GM23338 (cell line): ENCODE results near the gene SPTBN4. TPM values are rescaled to one million over a fixed set of nuclear protein-coding genes. Genes with fewer than 3 reads are reported as not detected.

Source experiments
- ATAC-seq: fragments of 200-7000 bp; cut with Tn5 transposase; 3 replicates; pipeline ENCODE4 v1.9.1; 2020
- DNase-seq: peaks from one replicate; pipeline ENCODE4 v3.0.0-alpha.2; 2015; ENCODE audit warnings: low spot score
- H2AFZ ChIP-seq: fragments of 200-600 bp; sonication (generic); 2 replicates; pipeline ENCODE4 v1.8.0; 2016; ENCODE audit warnings: antibody characterized with exemption, mild to moderate bottlenecking, moderate library complexity
- H3F3A ChIP-seq: fragments of 200-600 bp; sonication (generic); replicated peaks from 2 replicates; pipeline ENCODE4 v1.8.0; 2017; ENCODE audit warnings: antibody characterized with exemption, mixed run types, low read depth
- H3K27ac ChIP-seq: fragments of 200-600 bp; sonication (generic); 2 replicates; pipeline ENCODE4 v1.6.1; 2016; ENCODE audit warnings: low read depth
- H3K27me3 ChIP-seq: fragments of 200-600 bp; sonication (generic); 2 replicates; pipeline ENCODE4 v1.8.0; 2016; ENCODE audit warnings: mild to moderate bottlenecking, mixed run types, moderate library complexity; ENCODE audit not compliant: insufficient read depth
- H3K36me3 ChIP-seq: fragments of 200-600 bp; sonication (generic); 2 replicates; pipeline ENCODE4 v1.8.0; 2016; ENCODE audit warnings: mild to moderate bottlenecking; ENCODE audit not compliant: insufficient read depth
- H3K4me1 ChIP-seq: fragments of 200-600 bp; sonication (generic); 2 replicates; pipeline ENCODE4 v1.8.0; 2016; ENCODE audit warnings: mild to moderate bottlenecking, moderate library complexity; ENCODE audit not compliant: insufficient read depth
- H3K4me2 ChIP-seq: fragments of 200-600 bp; sonication (generic); 2 replicates; pipeline ENCODE4 v1.7.1; 2017; ENCODE audit warnings: mixed run types
- H3K4me3 ChIP-seq: fragments of 200-600 bp; sonication (generic); 2 replicates; pipeline ENCODE4 v1.6.1; 2016; ENCODE audit warnings: mixed run types
- H3K79me2 ChIP-seq: fragments of 200-600 bp; sonication (generic); replicated peaks from 2 replicates; pipeline ENCODE4 v1.8.0; 2017; ENCODE audit warnings: mild to moderate bottlenecking; ENCODE audit not compliant: insufficient read depth
- H3K9me2 ChIP-seq: fragments of 200-600 bp; sonication (generic); 2 replicates; pipeline ENCODE4 v1.8.0; 2017; ENCODE audit not compliant: insufficient read depth
- H4K20me1 ChIP-seq: fragments of 200-600 bp; sonication (generic); replicated peaks from 2 replicates; pipeline ENCODE4 v1.8.0; 2017; ENCODE audit warnings: mild to moderate bottlenecking; ENCODE audit not compliant: insufficient read depth
- H3K27ac Mint-ChIP-seq: 2 replicates; pipeline ENCODE4 v1.8.0; 2020; ENCODE audit warnings: inconsistent platforms, mild to moderate bottlenecking, moderate library complexity, mixed read lengths
- H3K27me3 Mint-ChIP-seq: 3 replicates; pipeline ENCODE4 v1.8.0; 2022; ENCODE audit warnings: low read depth, mild to moderate bottlenecking, moderate library complexity, mixed read lengths, inconsistent platforms; ENCODE audit not compliant: insufficient read depth, poor library complexity
- H3K36me3 Mint-ChIP-seq: 3 replicates; pipeline ENCODE4 v1.8.0; 2021; ENCODE audit warnings: low read depth, mild to moderate bottlenecking, inconsistent platforms, moderate library complexity, mixed read lengths
- H3K4me1 Mint-ChIP-seq: 3 replicates; pipeline ENCODE4 v1.8.0; 2020; ENCODE audit warnings: mild to moderate bottlenecking, inconsistent platforms, mixed read lengths
- H3K4me3 Mint-ChIP-seq: 3 replicates; pipeline ENCODE4 v1.8.0; 2021; ENCODE audit warnings: moderate library complexity, mild to moderate bottlenecking, inconsistent platforms, mixed read lengths
- H3K9me3 Mint-ChIP-seq: 3 replicates; pipeline ENCODE4 v1.8.0; 2020; ENCODE audit warnings: moderate library complexity, mild to moderate bottlenecking, inconsistent platforms, mixed read lengths
- EZH2 ChIP-seq: fragments of 200-600 bp; sonication (generic); IDR thresholded peaks from one replicate; pipeline ENCODE4 v1.8.0; 2017; ENCODE audit warnings: antibody characterized with exemption, mild to moderate bottlenecking, low read depth; ENCODE audit not compliant: unreplicated experiment
- JUNB ChIP-seq: IDR thresholded peaks from one replicate; pipeline ENCODE4 v1.6.1; 2016; ENCODE audit warnings: antibody characterized with exemption; ENCODE audit not compliant: unreplicated experiment
- NANOG ChIP-seq: IDR thresholded peaks from 2 replicates; pipeline ENCODE4 v1.6.1; 2016; ENCODE audit warnings: antibody characterized with exemption, borderline replicate concordance
- POLR2AphosphoS5 ChIP-seq: IDR thresholded peaks from 2 replicates; pipeline ENCODE4 v1.6.1; 2016; ENCODE audit warnings: antibody characterized with exemption, low read depth
- ZNF114 ChIP-seq: fragments of 250-450 bp; sonication (Bioruptor Pico); IDR thresholded peaks from 2 replicates; pipeline ENCODE4 v1.5.0; 2020; ENCODE audit warnings: mild to moderate bottlenecking, moderate library complexity
- ZNF331 ChIP-seq: fragments of 250-450 bp; sonication (Bioruptor Pico); IDR thresholded peaks from 2 replicates; pipeline ENCODE4 v1.5.0; 2020; ENCODE audit warnings: low read depth, mild to moderate bottlenecking, moderate library complexity
- polyA plus RNA-seq: library from polyadenylated mRNA; unstranded; fragments of >200 nt; fragmentation: Nextera tagmentation; extraction: Ambion mirVana; gene quantifications from 2 replicates; pipeline ENCODE4 v1.2.1, GENCODE V29; 2016
- total RNA-seq: library from RNA; depleted of rRNA; stranded (reverse); fragments of >200 nt; shearing (Covaris generic); gene quantifications from 2 replicates; pipeline ENCODE4 v1.2.3, GENCODE V29; 2014
- TF ChIP-seq, protein P1 (sequence below), 2 experiments: fragments of 200-600 bp in 1 of 2; sonication (generic) in 1 of 2; conservative IDR thresholded peaks; 2 replicates each; pipeline versions ENCODE4 v1.5.1 to v1.6.1; 2016 to 2017; ENCODE audit warnings: antibody characterized with exemption in 2 of 2, low read depth in 2 of 2, mild to moderate bottlenecking in 2 of 2, moderate library complexity in 1 of 2
- TF ChIP-seq, protein P2 (sequence below): IDR thresholded peaks from one replicate; pipeline ENCODE4 v1.6.1; 2018; ENCODE audit warnings: antibody characterized with exemption; ENCODE audit not compliant: unreplicated experiment
- TF ChIP-seq, protein P3 (sequence below): fragments of 250-450 bp; sonication (Bioruptor Pico); IDR thresholded peaks from 2 replicates; pipeline ENCODE4 v1.5.0; 2020; ENCODE audit warnings: mild to moderate bottlenecking, moderate library complexity

The SPTBN4 gene
- total and polyA plus RNA-seq, 2 experiments from 2014 or later, result 1.6 to 2.3 TPM

DNA sequence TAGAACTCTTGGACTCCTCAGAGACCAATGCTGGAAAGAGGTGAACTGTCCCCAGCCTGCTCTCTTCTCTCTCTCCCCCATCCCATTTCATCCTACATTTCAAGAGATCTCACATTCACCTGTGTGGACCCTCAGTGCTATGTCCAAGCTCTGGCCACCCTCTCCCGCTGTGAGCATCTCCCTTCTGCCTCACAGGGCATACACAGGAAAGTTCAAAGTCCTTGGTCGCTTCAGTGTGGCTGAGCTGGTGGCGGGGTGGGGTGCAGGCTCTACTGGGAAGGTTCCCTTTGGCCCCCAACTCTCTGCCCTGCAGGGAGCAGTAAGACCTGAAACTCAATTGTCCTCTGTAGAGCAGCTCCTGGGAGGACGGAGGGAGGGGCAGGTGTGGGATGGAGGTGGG lies 27.0 kb downstream of the SPTBN4 start:
- no peak for DNase-seq
- peaks cover 19% of the 10 kb centered on the region for H3K27me3 Mint-ChIP-seq

More for the DNA sequence above, 27.0 kb downstream of the SPTBN4 start:
- TF ChIP-seq ZNF114 (CRISPR knock-in tag), result no peak
- TF ChIP-seq, protein P1, sequence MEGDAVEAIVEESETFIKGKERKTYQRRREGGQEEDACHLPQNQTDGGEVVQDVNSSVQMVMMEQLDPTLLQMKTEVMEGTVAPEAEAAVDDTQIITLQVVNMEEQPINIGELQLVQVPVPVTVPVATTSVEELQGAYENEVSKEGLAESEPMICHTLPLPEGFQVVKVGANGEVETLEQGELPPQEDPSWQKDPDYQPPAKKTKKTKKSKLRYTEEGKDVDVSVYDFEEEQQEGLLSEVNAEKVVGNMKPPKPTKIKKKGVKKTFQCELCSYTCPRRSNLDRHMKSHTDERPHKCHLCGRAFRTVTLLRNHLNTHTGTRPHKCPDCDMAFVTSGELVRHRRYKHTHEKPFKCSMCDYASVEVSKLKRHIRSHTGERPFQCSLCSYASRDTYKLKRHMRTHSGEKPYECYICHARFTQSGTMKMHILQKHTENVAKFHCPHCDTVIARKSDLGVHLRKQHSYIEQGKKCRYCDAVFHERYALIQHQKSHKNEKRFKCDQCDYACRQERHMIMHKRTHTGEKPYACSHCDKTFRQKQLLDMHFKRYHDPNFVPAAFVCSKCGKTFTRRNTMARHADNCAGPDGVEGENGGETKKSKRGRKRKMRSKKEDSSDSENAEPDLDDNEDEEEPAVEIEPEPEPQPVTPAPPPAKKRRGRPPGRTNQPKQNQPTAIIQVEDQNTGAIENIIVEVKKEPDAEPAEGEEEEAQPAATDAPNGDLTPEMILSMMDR (conservative IDR thresholded peaks at IDR 0.05; ENCODE audit: low read depth in 2 of 2), result no peak
- no peak for TF ChIP-seq POLR2AphosphoS5
- no peak for TF ChIP-seq NANOG
- no peak for TF ChIP-seq JUNB
- TF ChIP-seq, protein P2, sequence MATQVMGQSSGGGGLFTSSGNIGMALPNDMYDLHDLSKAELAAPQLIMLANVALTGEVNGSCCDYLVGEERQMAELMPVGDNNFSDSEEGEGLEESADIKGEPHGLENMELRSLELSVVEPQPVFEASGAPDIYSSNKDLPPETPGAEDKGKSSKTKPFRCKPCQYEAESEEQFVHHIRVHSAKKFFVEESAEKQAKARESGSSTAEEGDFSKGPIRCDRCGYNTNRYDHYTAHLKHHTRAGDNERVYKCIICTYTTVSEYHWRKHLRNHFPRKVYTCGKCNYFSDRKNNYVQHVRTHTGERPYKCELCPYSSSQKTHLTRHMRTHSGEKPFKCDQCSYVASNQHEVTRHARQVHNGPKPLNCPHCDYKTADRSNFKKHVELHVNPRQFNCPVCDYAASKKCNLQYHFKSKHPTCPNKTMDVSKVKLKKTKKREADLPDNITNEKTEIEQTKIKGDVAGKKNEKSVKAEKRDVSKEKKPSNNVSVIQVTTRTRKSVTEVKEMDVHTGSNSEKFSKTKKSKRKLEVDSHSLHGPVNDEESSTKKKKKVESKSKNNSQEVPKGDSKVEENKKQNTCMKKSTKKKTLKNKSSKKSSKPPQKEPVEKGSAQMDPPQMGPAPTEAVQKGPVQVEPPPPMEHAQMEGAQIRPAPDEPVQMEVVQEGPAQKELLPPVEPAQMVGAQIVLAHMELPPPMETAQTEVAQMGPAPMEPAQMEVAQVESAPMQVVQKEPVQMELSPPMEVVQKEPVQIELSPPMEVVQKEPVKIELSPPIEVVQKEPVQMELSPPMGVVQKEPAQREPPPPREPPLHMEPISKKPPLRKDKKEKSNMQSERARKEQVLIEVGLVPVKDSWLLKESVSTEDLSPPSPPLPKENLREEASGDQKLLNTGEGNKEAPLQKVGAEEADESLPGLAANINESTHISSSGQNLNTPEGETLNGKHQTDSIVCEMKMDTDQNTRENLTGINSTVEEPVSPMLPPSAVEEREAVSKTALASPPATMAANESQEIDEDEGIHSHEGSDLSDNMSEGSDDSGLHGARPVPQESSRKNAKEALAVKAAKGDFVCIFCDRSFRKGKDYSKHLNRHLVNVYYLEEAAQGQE, result no peak
- TF ChIP-seq, protein P3, sequence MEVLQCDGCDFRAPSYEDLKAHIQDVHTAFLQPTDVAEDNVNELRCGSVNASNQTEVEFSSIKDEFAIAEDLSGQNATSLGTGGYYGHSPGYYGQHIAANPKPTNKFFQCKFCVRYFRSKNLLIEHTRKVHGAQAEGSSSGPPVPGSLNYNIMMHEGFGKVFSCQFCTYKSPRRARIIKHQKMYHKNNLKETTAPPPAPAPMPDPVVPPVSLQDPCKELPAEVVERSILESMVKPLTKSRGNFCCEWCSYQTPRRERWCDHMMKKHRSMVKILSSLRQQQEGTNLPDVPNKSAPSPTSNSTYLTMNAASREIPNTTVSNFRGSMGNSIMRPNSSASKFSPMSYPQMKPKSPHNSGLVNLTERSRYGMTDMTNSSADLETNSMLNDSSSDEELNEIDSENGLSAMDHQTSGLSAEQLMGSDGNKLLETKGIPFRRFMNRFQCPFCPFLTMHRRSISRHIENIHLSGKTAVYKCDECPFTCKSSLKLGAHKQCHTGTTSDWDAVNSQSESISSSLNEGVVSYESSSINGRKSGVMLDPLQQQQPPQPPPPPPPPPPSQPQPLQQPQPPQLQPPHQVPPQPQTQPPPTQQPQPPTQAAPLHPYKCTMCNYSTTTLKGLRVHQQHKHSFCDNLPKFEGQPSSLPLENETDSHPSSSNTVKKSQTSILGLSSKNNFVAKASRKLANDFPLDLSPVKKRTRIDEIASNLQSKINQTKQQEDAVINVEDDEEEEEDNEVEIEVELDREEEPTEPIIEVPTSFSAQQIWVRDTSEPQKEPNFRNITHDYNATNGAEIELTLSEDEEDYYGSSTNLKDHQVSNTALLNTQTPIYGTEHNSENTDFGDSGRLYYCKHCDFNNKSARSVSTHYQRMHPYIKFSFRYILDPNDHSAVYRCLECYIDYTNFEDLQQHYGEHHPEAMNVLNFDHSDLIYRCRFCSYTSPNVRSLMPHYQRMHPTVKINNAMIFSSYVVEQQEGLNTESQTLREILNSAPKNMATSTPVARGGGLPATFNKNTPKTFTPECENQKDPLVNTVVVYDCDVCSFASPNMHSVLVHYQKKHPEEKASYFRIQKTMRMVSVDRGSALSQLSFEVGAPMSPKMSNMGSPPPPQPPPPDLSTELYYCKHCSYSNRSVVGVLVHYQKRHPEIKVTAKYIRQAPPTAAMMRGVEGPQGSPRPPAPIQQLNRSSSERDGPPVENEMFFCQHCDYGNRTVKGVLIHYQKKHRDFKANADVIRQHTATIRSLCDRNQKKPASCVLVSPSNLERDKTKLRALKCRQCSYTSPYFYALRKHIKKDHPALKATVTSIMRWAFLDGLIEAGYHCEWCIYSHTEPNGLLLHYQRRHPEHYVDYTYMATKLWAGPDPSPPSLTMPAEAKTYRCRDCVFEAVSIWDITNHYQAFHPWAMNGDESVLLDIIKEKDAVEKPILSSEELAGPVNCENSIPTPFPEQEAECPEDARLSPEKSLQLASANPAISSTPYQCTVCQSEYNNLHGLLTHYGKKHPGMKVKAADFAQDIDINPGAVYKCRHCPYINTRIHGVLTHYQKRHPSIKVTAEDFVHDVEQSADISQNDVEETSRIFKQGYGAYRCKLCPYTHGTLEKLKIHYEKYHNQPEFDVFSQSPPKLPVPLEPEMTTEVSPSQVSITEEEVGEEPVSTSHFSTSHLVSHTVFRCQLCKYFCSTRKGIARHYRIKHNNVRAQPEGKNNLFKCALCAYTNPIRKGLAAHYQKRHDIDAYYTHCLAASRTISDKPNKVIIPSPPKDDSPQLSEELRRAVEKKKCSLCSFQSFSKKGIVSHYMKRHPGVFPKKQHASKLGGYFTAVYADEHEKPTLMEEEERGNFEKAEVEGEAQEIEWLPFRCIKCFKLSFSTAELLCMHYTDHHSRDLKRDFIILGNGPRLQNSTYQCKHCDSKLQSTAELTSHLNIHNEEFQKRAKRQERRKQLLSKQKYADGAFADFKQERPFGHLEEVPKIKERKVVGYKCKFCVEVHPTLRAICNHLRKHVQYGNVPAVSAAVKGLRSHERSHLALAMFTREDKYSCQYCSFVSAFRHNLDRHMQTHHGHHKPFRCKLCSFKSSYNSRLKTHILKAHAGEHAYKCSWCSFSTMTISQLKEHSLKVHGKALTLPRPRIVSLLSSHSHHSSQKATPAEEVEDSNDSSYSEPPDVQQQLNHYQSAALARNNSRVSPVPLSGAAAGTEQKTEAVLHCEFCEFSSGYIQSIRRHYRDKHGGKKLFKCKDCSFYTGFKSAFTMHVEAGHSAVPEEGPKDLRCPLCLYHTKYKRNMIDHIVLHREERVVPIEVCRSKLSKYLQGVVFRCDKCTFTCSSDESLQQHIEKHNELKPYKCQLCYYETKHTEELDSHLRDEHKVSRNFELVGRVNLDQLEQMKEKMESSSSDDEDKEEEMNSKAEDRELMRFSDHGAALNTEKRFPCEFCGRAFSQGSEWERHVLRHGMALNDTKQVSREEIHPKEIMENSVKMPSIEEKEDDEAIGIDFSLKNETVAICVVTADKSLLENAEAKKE (CRISPR knock-in tag), result no peak
- TF ChIP-seq EZH2, result no peak
- TF ChIP-seq ZNF331 (CRISPR knock-in tag), result no peak
- H3K4me1 Mint-ChIP-seq, result no peaks in the 10 kb centered on the region; the same call in 2 of the 3 replicates
- Histone ChIP-seq H3K27me3 (no peaks in the 10 kb centered on the region), H2AFZ (no peak overlapping the region), H3K79me2 (no peaks in the 10 kb centered on the region), H3K4me1 (no peaks in the 10 kb centered on the region), H3K27ac (no peak overlapping the region), H3F3A (no peaks in the 10 kb centered on the region), H3K9me2 (0 out of 2 replicates have a peak, but pooled peaks cover 11% of the 10 kb centered on the region), H3K36me3 (no peaks in the 10 kb centered on the region), H4K20me1 (no peaks in the 10 kb centered on the region), H3K4me3 (no peak overlapping the region), H3K4me2 (no peak overlapping the region)
- H3K9me3 Mint-ChIP-seq, result peaks cover 14% of the 10 kb centered on the region
- no peak overlapping the region for H3K27ac Mint-ChIP-seq
- ATAC-seq, result no peak
- H3K36me3 Mint-ChIP-seq, result no peaks in the 10 kb centered on the region
- H3K4me3 Mint-ChIP-seq, result no peak overlapping the region
